HG02798 (cell line): ENCODE data around the gene MRPL12.
"Not testable (repeated sequence)": the region's sequence is repeated elsewhere in the genome, so short reads cannot be mapped to it uniquely, and the experiment has no call there.

Experiments
- ATAC-seq: cut with Tn5 transposase; IDR thresholded peaks from one replicate; pipeline ENCODE4 v1.9.1; 2021; ENCODE audit warnings: mild to moderate bottlenecking; ENCODE audit not compliant: unreplicated experiment, poor library complexity

Gene MRPL12

DNA sequence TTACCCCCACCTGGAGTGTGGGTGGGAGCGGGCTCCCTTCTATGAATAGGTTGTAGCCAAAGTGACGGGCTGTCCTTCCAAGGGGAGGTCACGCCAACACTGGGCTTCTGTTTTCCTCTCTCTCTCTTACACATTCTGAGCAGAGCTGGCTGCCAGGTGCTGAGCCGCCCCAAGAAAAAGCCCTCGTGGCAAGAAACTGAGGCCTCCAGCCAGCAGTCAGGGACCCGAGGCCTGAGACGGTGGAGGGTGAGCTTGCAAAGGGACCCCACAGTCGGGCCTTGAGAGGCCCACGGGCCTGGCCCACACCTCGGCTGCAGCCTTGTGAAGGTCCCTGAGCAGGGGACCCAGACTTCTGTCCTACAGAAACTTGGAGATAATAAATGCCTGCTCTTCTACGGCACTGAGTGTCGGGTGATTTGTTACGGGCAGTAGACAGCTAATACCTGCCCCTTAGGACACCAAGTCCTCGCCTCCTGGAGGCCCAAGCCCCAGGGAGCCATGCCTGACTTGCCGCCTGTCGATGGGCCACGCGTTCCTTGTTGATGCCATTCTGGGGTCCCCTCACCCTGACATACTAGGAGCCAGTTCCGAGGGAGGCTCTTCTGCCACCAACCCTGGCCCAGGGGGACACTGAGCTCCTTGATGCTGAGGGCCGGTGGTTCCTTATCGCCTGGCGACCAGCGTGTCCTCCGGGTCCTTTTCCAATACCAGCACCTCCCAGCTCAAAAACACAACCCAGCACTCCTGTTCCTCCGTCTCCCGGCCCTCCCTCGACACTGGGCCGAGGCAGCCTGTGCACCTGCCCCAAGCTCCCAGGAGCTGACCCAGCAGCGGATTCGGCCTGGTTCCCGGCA, 35.0 kb downstream of the MRPL12 start:
- ATAC-seq = no peak

DNA sequence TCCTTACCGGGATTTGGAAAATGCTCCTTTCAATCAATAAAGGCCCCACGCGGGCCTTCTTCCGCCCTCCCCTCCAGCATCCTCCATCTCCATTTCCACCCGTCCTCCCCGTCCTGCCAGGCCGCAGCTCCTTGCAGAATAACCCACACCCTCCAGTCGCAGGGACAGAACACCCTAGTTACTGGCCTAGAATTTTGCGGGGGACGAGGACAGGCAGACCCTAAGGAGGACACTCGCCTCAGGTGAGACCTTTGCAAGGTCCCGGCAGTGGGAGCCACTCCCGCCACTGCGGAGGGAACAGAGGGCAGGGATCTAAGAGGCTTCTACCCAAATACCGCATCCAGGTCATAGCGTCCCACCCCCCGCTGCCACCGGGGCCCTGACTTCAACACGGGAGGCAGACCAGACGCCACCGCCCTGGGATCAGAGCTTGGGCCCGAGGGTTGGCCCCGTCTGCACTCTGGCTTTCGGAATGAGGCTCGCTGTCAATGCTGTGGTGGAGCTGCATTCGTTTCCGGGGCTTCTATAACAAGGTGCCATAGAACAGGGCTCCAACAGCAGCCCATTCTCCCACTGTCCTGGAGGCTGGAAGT, 35.7 kb downstream of the MRPL12 start:
- ATAC-seq = no peak

DNA sequence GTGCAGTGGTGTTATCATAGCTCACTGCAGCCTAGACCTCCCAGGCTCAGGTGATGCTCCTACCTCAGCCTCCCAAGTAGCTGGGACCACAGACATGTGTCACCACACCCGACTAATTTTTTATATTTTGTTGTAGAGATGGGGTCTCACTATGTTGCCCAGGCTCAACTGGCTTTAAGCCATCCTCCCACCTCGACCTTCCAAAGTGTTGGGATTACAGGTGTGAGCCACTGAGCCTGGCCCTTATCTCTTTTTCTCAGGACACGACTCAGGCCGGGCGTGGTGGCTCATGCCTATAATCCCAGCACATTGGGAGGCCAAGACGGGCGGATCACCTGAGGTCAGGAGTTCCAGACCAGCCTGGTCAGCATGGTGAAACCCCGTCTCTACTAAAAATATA, 36.4 kb downstream of the MRPL12 start:
- not testable (repeated sequence) for ATAC-seq

DNA sequence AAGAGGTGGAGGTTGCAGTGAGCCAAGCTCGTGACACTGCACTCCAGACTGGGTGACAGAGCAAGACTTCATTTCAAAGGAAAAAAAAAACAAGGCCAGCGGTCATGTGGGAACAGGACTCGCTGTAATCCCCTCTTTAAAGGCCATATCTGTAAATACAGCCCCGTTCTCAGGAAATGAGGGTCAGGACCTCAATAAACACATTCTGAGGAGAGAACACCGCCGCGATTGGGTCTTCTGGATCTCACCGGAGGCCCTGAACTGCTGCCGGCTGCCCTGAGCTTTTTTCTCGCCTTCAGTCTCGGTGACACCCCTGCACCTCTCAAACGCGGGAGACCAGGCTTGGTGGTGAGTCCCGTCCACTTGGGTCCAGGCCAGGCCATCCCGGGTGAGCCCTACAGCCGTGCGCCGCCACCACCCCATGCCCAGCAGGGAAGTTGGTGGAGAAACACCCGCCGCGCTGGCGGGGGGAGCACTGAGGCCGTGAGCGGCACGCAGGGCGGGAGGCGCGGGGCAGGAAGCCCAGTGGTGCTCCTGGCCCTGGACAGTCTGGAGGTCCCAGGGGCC, 37.3 kb downstream of the MRPL12 start:
- no peak for ATAC-seq

DNA sequence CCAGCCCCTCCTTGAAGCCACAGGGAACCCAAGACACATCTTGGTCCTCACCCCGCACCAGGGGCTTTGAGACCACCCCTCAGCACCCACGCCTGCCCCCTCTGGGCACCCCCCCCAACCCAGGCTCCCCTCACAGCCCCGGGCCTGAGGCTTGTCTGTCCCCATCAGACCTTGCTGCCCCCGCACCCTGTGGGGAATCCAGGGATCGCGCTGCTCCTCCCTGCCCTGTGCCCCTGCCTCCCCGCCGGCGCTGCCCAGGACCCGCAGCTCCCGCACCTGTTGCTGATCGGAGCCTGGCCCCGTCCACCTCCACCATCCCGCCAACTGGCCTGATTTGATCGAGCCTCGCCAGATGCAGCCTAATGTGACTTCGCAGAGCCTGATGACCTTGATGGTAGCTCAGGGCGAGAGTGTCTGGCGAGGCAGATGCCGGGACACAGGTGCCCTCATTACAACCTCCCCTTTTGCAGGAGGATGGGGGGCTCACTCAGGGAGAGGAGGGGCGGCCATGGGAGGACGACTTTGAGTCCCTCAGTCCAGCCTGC, 38.0 kb downstream of the MRPL12 start:
- no peak for ATAC-seq

DNA sequence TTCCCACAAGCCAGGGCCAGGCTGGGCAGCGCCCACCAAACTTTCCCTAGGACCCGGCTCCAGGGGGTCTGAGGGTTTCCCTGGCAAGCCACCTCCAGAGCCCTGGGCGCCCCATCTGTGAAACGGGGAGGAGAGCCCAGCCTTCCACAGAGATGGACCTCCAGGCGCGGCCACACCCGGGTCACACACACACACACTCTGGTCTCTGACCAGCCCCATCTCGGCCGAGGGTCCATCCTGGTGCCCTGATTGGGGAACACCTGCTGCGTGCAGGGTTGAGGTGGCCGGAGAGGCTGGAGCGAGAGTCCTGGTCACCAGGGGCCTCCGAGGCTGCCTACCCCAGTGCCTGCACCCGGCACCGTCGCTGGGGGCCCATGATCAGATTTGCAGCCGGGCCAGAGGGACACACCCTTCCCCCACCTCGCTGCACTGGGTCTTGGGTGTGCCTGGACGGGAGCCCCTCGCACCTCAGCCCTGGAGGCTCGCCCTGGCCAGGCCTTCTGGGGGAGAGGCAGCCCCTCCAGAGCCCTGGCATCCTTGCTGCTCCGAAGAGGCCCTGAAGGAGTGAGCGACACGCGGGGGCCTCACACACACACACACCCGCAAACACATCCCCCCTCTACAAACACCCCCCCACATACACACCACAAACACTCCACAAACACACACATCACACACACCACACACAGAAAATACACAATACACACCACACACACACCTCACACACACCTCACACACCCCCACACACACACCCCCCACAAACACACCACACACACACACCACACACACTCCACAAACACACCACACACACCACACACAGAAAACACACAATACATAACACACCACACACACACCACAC, 38.7 kb downstream of the MRPL12 start:
- no peak for ATAC-seq
